GM23338 (cell line): ENCODE measurements around the gene LTBP2. TPM values are rescaled to one million over a fixed set of nuclear protein-coding genes. Genes with fewer than 3 reads are reported as not detected.

Experiments used
- ATAC-seq: fragments of 200-7000 bp; cut with Tn5 transposase; 3 replicates; pipeline ENCODE4 v1.9.1; 2020
- DNase-seq: peaks from one replicate; pipeline ENCODE4 v3.0.0-alpha.2; 2015; ENCODE audit warnings: low spot score
- H2AFZ ChIP-seq: fragments of 200-600 bp; sonication (generic); 2 replicates; pipeline ENCODE4 v1.8.0; 2016; ENCODE audit warnings: antibody characterized with exemption, mild to moderate bottlenecking, moderate library complexity
- H3F3A ChIP-seq: fragments of 200-600 bp; sonication (generic); replicated peaks from 2 replicates; pipeline ENCODE4 v1.8.0; 2017; ENCODE audit warnings: antibody characterized with exemption, mixed run types, low read depth
- H3K27ac ChIP-seq: fragments of 200-600 bp; sonication (generic); 2 replicates; pipeline ENCODE4 v1.6.1; 2016; ENCODE audit warnings: low read depth
- H3K27me3 ChIP-seq: fragments of 200-600 bp; sonication (generic); 2 replicates; pipeline ENCODE4 v1.8.0; 2016; ENCODE audit warnings: mild to moderate bottlenecking, mixed run types, moderate library complexity; ENCODE audit not compliant: insufficient read depth
- H3K36me3 ChIP-seq: fragments of 200-600 bp; sonication (generic); 2 replicates; pipeline ENCODE4 v1.8.0; 2016; ENCODE audit warnings: mild to moderate bottlenecking; ENCODE audit not compliant: insufficient read depth
- H3K4me1 ChIP-seq: fragments of 200-600 bp; sonication (generic); 2 replicates; pipeline ENCODE4 v1.8.0; 2016; ENCODE audit warnings: mild to moderate bottlenecking, moderate library complexity; ENCODE audit not compliant: insufficient read depth
- H3K4me2 ChIP-seq: fragments of 200-600 bp; sonication (generic); 2 replicates; pipeline ENCODE4 v1.7.1; 2017; ENCODE audit warnings: mixed run types
- H3K4me3 ChIP-seq: fragments of 200-600 bp; sonication (generic); 2 replicates; pipeline ENCODE4 v1.6.1; 2016; ENCODE audit warnings: mixed run types
- H3K79me2 ChIP-seq: fragments of 200-600 bp; sonication (generic); replicated peaks from 2 replicates; pipeline ENCODE4 v1.8.0; 2017; ENCODE audit warnings: mild to moderate bottlenecking; ENCODE audit not compliant: insufficient read depth
- H3K9me2 ChIP-seq: fragments of 200-600 bp; sonication (generic); 2 replicates; pipeline ENCODE4 v1.8.0; 2017; ENCODE audit not compliant: insufficient read depth
- H4K20me1 ChIP-seq: fragments of 200-600 bp; sonication (generic); replicated peaks from 2 replicates; pipeline ENCODE4 v1.8.0; 2017; ENCODE audit warnings: mild to moderate bottlenecking; ENCODE audit not compliant: insufficient read depth
- H3K27ac Mint-ChIP-seq: 2 replicates; pipeline ENCODE4 v1.8.0; 2020; ENCODE audit warnings: inconsistent platforms, mild to moderate bottlenecking, moderate library complexity, mixed read lengths
- H3K27me3 Mint-ChIP-seq: 3 replicates; pipeline ENCODE4 v1.8.0; 2022; ENCODE audit warnings: low read depth, mild to moderate bottlenecking, moderate library complexity, mixed read lengths, inconsistent platforms; ENCODE audit not compliant: insufficient read depth, poor library complexity
- H3K36me3 Mint-ChIP-seq: 3 replicates; pipeline ENCODE4 v1.8.0; 2021; ENCODE audit warnings: low read depth, mild to moderate bottlenecking, inconsistent platforms, moderate library complexity, mixed read lengths
- H3K4me1 Mint-ChIP-seq: 3 replicates; pipeline ENCODE4 v1.8.0; 2020; ENCODE audit warnings: mild to moderate bottlenecking, inconsistent platforms, mixed read lengths
- H3K4me3 Mint-ChIP-seq: 3 replicates; pipeline ENCODE4 v1.8.0; 2021; ENCODE audit warnings: moderate library complexity, mild to moderate bottlenecking, inconsistent platforms, mixed read lengths
- H3K9me3 Mint-ChIP-seq: 3 replicates; pipeline ENCODE4 v1.8.0; 2020; ENCODE audit warnings: moderate library complexity, mild to moderate bottlenecking, inconsistent platforms, mixed read lengths
- CREB1 ChIP-seq: fragments of 250-450 bp; sonication (Bioruptor Pico); IDR thresholded peaks from 2 replicates; pipeline ENCODE4 v1.5.0; 2020; ENCODE audit warnings: low read depth, mild to moderate bottlenecking, moderate library complexity
- POLR2AphosphoS5 ChIP-seq: IDR thresholded peaks from 2 replicates; pipeline ENCODE4 v1.6.1; 2016; ENCODE audit warnings: antibody characterized with exemption, low read depth
- ZNF331 ChIP-seq: fragments of 250-450 bp; sonication (Bioruptor Pico); IDR thresholded peaks from 2 replicates; pipeline ENCODE4 v1.5.0; 2020; ENCODE audit warnings: low read depth, mild to moderate bottlenecking, moderate library complexity
- polyA plus RNA-seq: library from polyadenylated mRNA; unstranded; fragments of >200 nt; fragmentation: Nextera tagmentation; extraction: Ambion mirVana; gene quantifications from 2 replicates; pipeline ENCODE4 v1.2.1, GENCODE V29; 2016
- total RNA-seq: library from RNA; depleted of rRNA; stranded (reverse); fragments of >200 nt; shearing (Covaris generic); gene quantifications from 2 replicates; pipeline ENCODE4 v1.2.3, GENCODE V29; 2014
- TF ChIP-seq, protein P1 (sequence below): fragments of 250-450 bp; sonication (Bioruptor Pico); IDR thresholded peaks from 2 replicates; pipeline ENCODE4 v1.5.0; 2020; ENCODE audit warnings: mild to moderate bottlenecking, moderate library complexity
- TF ChIP-seq, protein P2 (sequence below): IDR thresholded peaks from one replicate; pipeline ENCODE4 v1.6.1; 2018; ENCODE audit warnings: antibody characterized with exemption; ENCODE audit not compliant: unreplicated experiment
- TF ChIP-seq, protein P3 (sequence below): IDR thresholded peaks from 2 replicates; pipeline ENCODE4 v1.6.1; 2016; ENCODE audit warnings: antibody characterized with exemption

The LTBP2 gene
- total and polyA plus RNA-seq, 2 experiments from 2014 or later = 0.27 to 0.49 TPM

DNA sequence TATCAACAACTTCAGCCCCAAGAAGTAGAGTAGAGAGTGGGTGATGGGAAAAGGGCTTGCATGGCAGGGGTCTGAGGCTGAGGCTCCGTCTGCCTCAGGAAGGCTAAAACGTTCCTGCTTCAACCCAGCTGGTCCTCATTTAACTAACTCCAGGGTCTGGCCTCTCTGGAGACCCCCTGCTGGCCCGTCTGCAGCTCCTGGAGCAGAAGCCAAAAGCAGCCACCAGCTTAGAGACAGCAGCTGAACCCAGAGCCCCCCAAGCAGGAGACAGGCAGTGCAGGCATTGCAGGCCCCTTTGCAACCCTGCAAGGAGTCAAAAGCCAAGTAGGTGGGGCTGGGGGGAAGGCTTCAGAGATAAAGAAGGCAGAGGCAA is 25.1 kb upstream of the LTBP2 start:
- no peaks in the 10 kb centered on the region for H3K9me3 Mint-ChIP-seq
- no peak overlapping the region for H3K4me3 ChIP-seq
- no peak overlapping the region for H3K4me2 ChIP-seq
- ATAC-seq = peak; percentile 30
- H3K9me2 ChIP-seq = no peaks in the 10 kb centered on the region
- no peak overlapping the region; the same call in 1 of the 2 replicates for H2AFZ ChIP-seq
- H3F3A ChIP-seq = no peaks in the 10 kb centered on the region
- H3K36me3 Mint-ChIP-seq = no peaks in the 10 kb centered on the region
- H3K4me1 Mint-ChIP-seq = peaks cover 19% of the 10 kb centered on the region
- TF ChIP-seq, protein P1, sequence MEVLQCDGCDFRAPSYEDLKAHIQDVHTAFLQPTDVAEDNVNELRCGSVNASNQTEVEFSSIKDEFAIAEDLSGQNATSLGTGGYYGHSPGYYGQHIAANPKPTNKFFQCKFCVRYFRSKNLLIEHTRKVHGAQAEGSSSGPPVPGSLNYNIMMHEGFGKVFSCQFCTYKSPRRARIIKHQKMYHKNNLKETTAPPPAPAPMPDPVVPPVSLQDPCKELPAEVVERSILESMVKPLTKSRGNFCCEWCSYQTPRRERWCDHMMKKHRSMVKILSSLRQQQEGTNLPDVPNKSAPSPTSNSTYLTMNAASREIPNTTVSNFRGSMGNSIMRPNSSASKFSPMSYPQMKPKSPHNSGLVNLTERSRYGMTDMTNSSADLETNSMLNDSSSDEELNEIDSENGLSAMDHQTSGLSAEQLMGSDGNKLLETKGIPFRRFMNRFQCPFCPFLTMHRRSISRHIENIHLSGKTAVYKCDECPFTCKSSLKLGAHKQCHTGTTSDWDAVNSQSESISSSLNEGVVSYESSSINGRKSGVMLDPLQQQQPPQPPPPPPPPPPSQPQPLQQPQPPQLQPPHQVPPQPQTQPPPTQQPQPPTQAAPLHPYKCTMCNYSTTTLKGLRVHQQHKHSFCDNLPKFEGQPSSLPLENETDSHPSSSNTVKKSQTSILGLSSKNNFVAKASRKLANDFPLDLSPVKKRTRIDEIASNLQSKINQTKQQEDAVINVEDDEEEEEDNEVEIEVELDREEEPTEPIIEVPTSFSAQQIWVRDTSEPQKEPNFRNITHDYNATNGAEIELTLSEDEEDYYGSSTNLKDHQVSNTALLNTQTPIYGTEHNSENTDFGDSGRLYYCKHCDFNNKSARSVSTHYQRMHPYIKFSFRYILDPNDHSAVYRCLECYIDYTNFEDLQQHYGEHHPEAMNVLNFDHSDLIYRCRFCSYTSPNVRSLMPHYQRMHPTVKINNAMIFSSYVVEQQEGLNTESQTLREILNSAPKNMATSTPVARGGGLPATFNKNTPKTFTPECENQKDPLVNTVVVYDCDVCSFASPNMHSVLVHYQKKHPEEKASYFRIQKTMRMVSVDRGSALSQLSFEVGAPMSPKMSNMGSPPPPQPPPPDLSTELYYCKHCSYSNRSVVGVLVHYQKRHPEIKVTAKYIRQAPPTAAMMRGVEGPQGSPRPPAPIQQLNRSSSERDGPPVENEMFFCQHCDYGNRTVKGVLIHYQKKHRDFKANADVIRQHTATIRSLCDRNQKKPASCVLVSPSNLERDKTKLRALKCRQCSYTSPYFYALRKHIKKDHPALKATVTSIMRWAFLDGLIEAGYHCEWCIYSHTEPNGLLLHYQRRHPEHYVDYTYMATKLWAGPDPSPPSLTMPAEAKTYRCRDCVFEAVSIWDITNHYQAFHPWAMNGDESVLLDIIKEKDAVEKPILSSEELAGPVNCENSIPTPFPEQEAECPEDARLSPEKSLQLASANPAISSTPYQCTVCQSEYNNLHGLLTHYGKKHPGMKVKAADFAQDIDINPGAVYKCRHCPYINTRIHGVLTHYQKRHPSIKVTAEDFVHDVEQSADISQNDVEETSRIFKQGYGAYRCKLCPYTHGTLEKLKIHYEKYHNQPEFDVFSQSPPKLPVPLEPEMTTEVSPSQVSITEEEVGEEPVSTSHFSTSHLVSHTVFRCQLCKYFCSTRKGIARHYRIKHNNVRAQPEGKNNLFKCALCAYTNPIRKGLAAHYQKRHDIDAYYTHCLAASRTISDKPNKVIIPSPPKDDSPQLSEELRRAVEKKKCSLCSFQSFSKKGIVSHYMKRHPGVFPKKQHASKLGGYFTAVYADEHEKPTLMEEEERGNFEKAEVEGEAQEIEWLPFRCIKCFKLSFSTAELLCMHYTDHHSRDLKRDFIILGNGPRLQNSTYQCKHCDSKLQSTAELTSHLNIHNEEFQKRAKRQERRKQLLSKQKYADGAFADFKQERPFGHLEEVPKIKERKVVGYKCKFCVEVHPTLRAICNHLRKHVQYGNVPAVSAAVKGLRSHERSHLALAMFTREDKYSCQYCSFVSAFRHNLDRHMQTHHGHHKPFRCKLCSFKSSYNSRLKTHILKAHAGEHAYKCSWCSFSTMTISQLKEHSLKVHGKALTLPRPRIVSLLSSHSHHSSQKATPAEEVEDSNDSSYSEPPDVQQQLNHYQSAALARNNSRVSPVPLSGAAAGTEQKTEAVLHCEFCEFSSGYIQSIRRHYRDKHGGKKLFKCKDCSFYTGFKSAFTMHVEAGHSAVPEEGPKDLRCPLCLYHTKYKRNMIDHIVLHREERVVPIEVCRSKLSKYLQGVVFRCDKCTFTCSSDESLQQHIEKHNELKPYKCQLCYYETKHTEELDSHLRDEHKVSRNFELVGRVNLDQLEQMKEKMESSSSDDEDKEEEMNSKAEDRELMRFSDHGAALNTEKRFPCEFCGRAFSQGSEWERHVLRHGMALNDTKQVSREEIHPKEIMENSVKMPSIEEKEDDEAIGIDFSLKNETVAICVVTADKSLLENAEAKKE (CRISPR knock-in tag) = no peak
- no peak for TF ChIP-seq CREB1 (CRISPR knock-in tag)
- H3K27me3 ChIP-seq = no peaks in the 10 kb centered on the region
- no peak overlapping the region for H3K4me3 Mint-ChIP-seq
- H3K27me3 Mint-ChIP-seq = no peaks in the 10 kb centered on the region
- no peak overlapping the region; the same call in 1 of the 2 replicates for H3K27ac Mint-ChIP-seq
- H3K27ac ChIP-seq = no peak overlapping the region
- H3K4me1 ChIP-seq = peaks cover 5% of the 10 kb centered on the region; the same call in 1 of the 2 replicates
- no peaks in the 10 kb centered on the region for H3K79me2 ChIP-seq
- no peaks in the 10 kb centered on the region for H4K20me1 ChIP-seq
- no peaks in the 10 kb centered on the region for H3K36me3 ChIP-seq
- no peak for DNase-seq

DNA sequence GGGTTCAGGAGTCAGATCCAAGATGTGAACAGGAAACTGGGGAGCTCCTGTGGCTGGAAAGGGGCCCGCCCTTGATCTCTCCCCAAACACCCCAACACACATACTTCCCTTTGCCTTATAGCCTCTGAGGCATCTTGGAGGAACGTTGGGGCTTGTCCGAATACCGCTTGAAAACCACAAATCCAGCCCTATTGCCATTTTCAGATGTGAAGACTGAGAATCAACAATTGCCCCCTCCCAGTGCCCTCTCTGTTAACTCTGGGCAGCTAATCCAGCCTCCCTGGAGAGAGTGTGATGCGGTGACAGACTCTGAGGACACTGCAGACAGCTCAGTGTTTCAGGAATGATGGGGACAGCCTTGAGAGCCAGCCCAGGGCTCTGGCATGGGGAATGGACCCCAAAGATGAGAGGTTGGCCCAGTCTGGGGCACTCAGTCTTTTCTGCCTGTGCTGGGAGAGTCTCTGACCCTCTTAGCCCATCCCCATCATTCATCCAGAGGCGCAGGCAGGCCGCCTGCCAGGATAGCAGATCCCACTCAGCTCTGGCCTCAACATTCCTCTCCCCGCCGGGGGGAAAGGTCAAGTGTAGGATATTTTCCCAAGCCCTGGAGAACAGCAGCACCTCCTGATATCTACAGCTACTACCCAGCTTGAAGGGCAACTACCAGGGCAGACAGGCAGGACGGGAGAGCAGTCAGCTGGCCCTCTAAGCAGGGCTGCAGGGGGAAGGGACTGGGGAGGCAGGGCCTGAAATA is 24.6 kb upstream of the LTBP2 start:
- peaks cover 10% of the 10 kb centered on the region; the same call in 1 of the 2 replicates for H3K4me1 ChIP-seq
- H4K20me1 ChIP-seq = no peaks in the 10 kb centered on the region
- no peaks in the 10 kb centered on the region for H3K9me3 Mint-ChIP-seq
- no peak overlapping the region for H3K4me2 ChIP-seq
- no peak overlapping the region for H3K4me3 Mint-ChIP-seq
- H2AFZ ChIP-seq = no peak overlapping the region; the same call in 1 of the 2 replicates
- H3K4me1 Mint-ChIP-seq = peaks cover 23% of the 10 kb centered on the region
- no peaks in the 10 kb centered on the region for H3K36me3 ChIP-seq
- H3K27me3 Mint-ChIP-seq = no peaks in the 10 kb centered on the region
- TF ChIP-seq CREB1 (CRISPR knock-in tag) = no peak
- no peak for TF ChIP-seq ZNF331 (CRISPR knock-in tag)
- TF ChIP-seq, protein P2, sequence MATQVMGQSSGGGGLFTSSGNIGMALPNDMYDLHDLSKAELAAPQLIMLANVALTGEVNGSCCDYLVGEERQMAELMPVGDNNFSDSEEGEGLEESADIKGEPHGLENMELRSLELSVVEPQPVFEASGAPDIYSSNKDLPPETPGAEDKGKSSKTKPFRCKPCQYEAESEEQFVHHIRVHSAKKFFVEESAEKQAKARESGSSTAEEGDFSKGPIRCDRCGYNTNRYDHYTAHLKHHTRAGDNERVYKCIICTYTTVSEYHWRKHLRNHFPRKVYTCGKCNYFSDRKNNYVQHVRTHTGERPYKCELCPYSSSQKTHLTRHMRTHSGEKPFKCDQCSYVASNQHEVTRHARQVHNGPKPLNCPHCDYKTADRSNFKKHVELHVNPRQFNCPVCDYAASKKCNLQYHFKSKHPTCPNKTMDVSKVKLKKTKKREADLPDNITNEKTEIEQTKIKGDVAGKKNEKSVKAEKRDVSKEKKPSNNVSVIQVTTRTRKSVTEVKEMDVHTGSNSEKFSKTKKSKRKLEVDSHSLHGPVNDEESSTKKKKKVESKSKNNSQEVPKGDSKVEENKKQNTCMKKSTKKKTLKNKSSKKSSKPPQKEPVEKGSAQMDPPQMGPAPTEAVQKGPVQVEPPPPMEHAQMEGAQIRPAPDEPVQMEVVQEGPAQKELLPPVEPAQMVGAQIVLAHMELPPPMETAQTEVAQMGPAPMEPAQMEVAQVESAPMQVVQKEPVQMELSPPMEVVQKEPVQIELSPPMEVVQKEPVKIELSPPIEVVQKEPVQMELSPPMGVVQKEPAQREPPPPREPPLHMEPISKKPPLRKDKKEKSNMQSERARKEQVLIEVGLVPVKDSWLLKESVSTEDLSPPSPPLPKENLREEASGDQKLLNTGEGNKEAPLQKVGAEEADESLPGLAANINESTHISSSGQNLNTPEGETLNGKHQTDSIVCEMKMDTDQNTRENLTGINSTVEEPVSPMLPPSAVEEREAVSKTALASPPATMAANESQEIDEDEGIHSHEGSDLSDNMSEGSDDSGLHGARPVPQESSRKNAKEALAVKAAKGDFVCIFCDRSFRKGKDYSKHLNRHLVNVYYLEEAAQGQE = no peak
- no peak for TF ChIP-seq POLR2AphosphoS5
- TF ChIP-seq, protein P3, sequence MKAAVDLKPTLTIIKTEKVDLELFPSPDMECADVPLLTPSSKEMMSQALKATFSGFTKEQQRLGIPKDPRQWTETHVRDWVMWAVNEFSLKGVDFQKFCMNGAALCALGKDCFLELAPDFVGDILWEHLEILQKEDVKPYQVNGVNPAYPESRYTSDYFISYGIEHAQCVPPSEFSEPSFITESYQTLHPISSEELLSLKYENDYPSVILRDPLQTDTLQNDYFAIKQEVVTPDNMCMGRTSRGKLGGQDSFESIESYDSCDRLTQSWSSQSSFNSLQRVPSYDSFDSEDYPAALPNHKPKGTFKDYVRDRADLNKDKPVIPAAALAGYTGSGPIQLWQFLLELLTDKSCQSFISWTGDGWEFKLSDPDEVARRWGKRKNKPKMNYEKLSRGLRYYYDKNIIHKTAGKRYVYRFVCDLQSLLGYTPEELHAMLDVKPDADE = no peak
- no peaks in the 10 kb centered on the region for H3F3A ChIP-seq
- peak overlapping the region; percentile 10; the same call in 1 of the 2 replicates for H3K27ac Mint-ChIP-seq
- ATAC-seq (no peak; the same call in 2 of the 3 replicates), DNase-seq (no peak)
- H3K27me3 ChIP-seq = no peaks in the 10 kb centered on the region
- H3K4me3 ChIP-seq = no peak overlapping the region
- no peaks in the 10 kb centered on the region for H3K9me2 ChIP-seq
- H3K36me3 Mint-ChIP-seq = no peaks in the 10 kb centered on the region
- H3K79me2 ChIP-seq = no peaks in the 10 kb centered on the region
- H3K27ac ChIP-seq = no peak overlapping the region
